K562 (cell line): ENCODE data around the gene RECK. TPM values are rescaled to one million over a fixed set of nuclear protein-coding genes. Genes with fewer than 3 reads are reported as not detected.

Experiments used
- ATAC-seq: fragments of 200-7000 bp; cut with Tn5 transposase; 3 replicates; pipeline ENCODE4 v1.9.1; 2020; ENCODE audit warnings: moderate library complexity
- BruUV-seq: library from RNA; stranded (reverse); fragments of 400-500 nt; replicated peaks from 2 replicates; lab custom pipeline; 2021; lab: Mats Ljungman, UMichigan
- CTCF ChIA-PET: fragments of 300-600 bp; formaldehyde crosslinking; extraction: SDS; loops from one replicate; lab custom pipeline; 2021; ENCODE audit warnings: low intra/inter-chr PET ratio; lab: Yijun Ruan, JAX
- POLR2A ChIA-PET: fragments of 300-600, 350-650 bp; sonication (Branson Sonifier 250); formaldehyde crosslinking; extraction: SDS; loops from one replicate; lab custom pipeline; 2021; ENCODE audit warnings: antibody characterized with exemption, inconsistent platforms; lab: Yijun Ruan, JAX
- DNase-seq, 4 experiments: peaks; one replicate each; pipeline versions ENCODE4 v3.0.0 to v3.0.0-alpha.2; 2011 to 2018; ENCODE audit warnings: low spot score in 3 of 4, mixed read lengths in 3 of 4; ENCODE audit errors: extremely low read depth in 1 of 4
- FAIRE-seq: peaks from 2 replicates; lab custom pipeline; 2011; peaks lifted over from hg19 to GRCh38; lab: Jason Lieb, UNC
- H2AFZ ChIP-seq: 2 replicates; pipeline ENCODE4 v1.6.0; 2011; ENCODE audit warnings: low read depth, low read length, control low read depth, inconsistent platforms
- H3K27ac ChIP-seq: fragments of 200-600 bp; 3 replicates; pipeline ENCODE4 v1.8.0; 2011; ENCODE audit warnings: low read depth, mild to moderate bottlenecking, control low read depth, inconsistent platforms, low read length, moderate library complexity, mixed read lengths; ENCODE audit errors: extremely low read depth
- H3K27me3 ChIP-seq, 2 experiments: fragments of 300-600 bp in 1 of 2; 2 replicates in 1 of 2; 3 replicates in 1 of 2; pipeline versions ENCODE4 v1.6.0 to v1.8.0; 2011; ENCODE audit warnings: inconsistent platforms in 2 of 2, low read length in 2 of 2, mild to moderate bottlenecking in 1 of 2, mixed read lengths in 1 of 2, moderate library complexity in 1 of 2; ENCODE audit not compliant: control insufficient read depth in 2 of 2, insufficient read depth in 2 of 2
- H3K36me3 ChIP-seq: fragments of 300-600 bp; 3 replicates; pipeline ENCODE4 v1.8.0; 2011; ENCODE audit warnings: mild to moderate bottlenecking, low read length, inconsistent platforms; ENCODE audit not compliant: control insufficient read depth, insufficient read depth
- H3K4me1 ChIP-seq, 2 experiments: fragments of 200-600 bp in 1 of 2; replicated peaks in 1 of 2; 2 replicates in 1 of 2; 3 replicates in 1 of 2; pipeline versions ENCODE4 v1.5.1 to v1.8.0; 2011; ENCODE audit warnings: inconsistent platforms in 2 of 2, low read length in 2 of 2, mild to moderate bottlenecking in 1 of 2, mixed read lengths in 1 of 2, moderate library complexity in 1 of 2; ENCODE audit not compliant: control insufficient read depth in 2 of 2, insufficient read depth in 2 of 2
- H3K4me2 ChIP-seq: 2 replicates; pipeline ENCODE4 v1.6.1; 2011; ENCODE audit warnings: low read length, control low read depth, inconsistent platforms, mixed read lengths; ENCODE audit not compliant: insufficient read depth
- H3K4me3 ChIP-seq: fragments of 200-600 bp; sonication (generic), shearing (Covaris generic); 2 replicates; pipeline ENCODE4 v1.5.1; 2016; ENCODE audit warnings: control low read depth, inconsistent platforms
- H3K79me2 ChIP-seq: fragments of 200-600 bp; 3 replicates; pipeline ENCODE4 v1.8.0; 2011; ENCODE audit warnings: low read length, inconsistent platforms; ENCODE audit not compliant: control insufficient read depth, insufficient read depth
- H3K9ac ChIP-seq, 2 experiments: 2 replicates each; pipeline versions ENCODE4 v1.6.0 to v1.6.1; 2011; ENCODE audit warnings: low read depth in 2 of 2, low read length in 2 of 2, control low read depth in 1 of 2, inconsistent platforms in 1 of 2, mild to moderate bottlenecking in 1 of 2, mixed read lengths in 1 of 2; ENCODE audit not compliant: insufficient read depth in 1 of 2
- H3K9me1 ChIP-seq: one replicate; pipeline ENCODE4 v1.6.0; 2011; ENCODE audit warnings: inconsistent platforms, mild to moderate bottlenecking, low read length, moderate library complexity; ENCODE audit not compliant: control insufficient read depth, insufficient read depth
- H3K9me3 ChIP-seq: replicated peaks from 2 replicates; pipeline ENCODE4 v1.5.1; 2011; ENCODE audit warnings: low read depth, low read length, inconsistent platforms; ENCODE audit not compliant: control insufficient read depth, insufficient read depth
- H4K20me1 ChIP-seq: replicated peaks from 2 replicates; pipeline ENCODE4 v1.6.1; 2011; ENCODE audit warnings: low read length, inconsistent platforms, mixed read lengths; ENCODE audit not compliant: control insufficient read depth, insufficient read depth
- CBFA2T2 ChIP-seq: fragments of 450-650 bp; conservative IDR thresholded peaks from 2 replicates; pipeline ENCODE4 v1.6.1; 2017; ENCODE audit warnings: mild to moderate bottlenecking
- CBX1 ChIP-seq: sonication (generic); IDR thresholded peaks from 2 replicates; pipeline ENCODE4 v1.6.1; 2016; ENCODE audit warnings: antibody characterized with exemption, low read depth, mild to moderate bottlenecking
- NFXL1 ChIP-seq: fragments of 450-650 bp; formaldehyde crosslinking; IDR thresholded peaks from 2 replicates; pipeline ENCODE4 v1.4.0; 2021; ENCODE audit warnings: mild to moderate bottlenecking
- NR1H2 ChIP-seq: sonication (generic); formaldehyde crosslinking; IDR thresholded peaks from 2 replicates; pipeline ENCODE4 v1.4.0; 2020; ENCODE audit warnings: mild to moderate bottlenecking, missing genetic modification reagents
- PHB2 ChIP-seq: fragments of 450-650 bp; IDR thresholded peaks from 2 replicates; pipeline ENCODE4 v1.6.1; 2017; ENCODE audit warnings: low read depth
- XRCC3 ChIP-seq: fragments of 450-650 bp; IDR thresholded peaks from 2 replicates; pipeline ENCODE4 v1.6.1; 2017; ENCODE audit warnings: mild to moderate bottlenecking, moderate library complexity
- ZNF224 ChIP-seq: sonication (generic); formaldehyde crosslinking; IDR thresholded peaks from 2 replicates; pipeline ENCODE4 v1.8.0; 2022; ENCODE audit warnings: mild to moderate bottlenecking, missing genetic modification reagents
- ZNF311 ChIP-seq: fragments of 250-450 bp; sonication (Bioruptor Pico); IDR thresholded peaks from 2 replicates; pipeline ENCODE4 v1.4.0; 2020; ENCODE audit warnings: mild to moderate bottlenecking, moderate library complexity
- ZNF609 ChIP-seq: sonication (generic); formaldehyde crosslinking; IDR thresholded peaks from 2 replicates; pipeline ENCODE4 v1.8.1; 2023; ENCODE audit warnings: missing genetic modification reagents, mild to moderate bottlenecking, borderline replicate concordance
- ZNF77 ChIP-seq: fragments of 250-450 bp; sonication (Bioruptor Pico); IDR thresholded peaks from 2 replicates; pipeline ENCODE4 v1.5.0; 2020
- WGBS: fragments of 100-300 bp; shearing (Covaris generic); methylation state at CpG from one replicate; pipeline ENCODE4 v1.1.6; 2016; ENCODE audit warnings: low coverage, mixed read lengths; ENCODE audit not compliant: insufficient coverage; ENCODE audit errors: missing lambda C conversion rate; 5-methylcytosine and 5-hydroxymethylcytosine counted together
- in situ Hi-C: fragments of 300-500 bp; cut with MboI; formaldehyde crosslinking; loops from 4 replicates; pipeline ENCODE4 v1.15.0; 2018; ENCODE audit warnings: inconsistent platforms, mixed read lengths
- intact Hi-C: fragments of 100-400 bp; cut with micrococcal nuclease; formaldehyde crosslinking; loops from 2 replicates; pipeline ENCODE4 v1.14.2; 2022
- polyA plus RNA-seq, 8 experiments: library from polyadenylated mRNA; depleted of rRNA in 4 of 8; stranded (reverse) in 5 of 8; unstranded in 3 of 8; fragments of >200 nt; fragmentation: Nextera tagmentation in 2 of 8; fragmentation: Illumina TruSeq in 1 of 8; extraction: Ambion mirVana in 2 of 8; extraction: Trizol in 1 of 8; gene quantifications; 2 replicates each; pipeline versions ENCODE4 v1.2.1 to v1.2.3, GENCODE V29; 2011 to 2014; ENCODE audit warnings: inconsistent platforms in 1 of 8, missing spikeins in 1 of 8
- total RNA-seq, 7 experiments: library from RNA; depleted of rRNA in 6 of 7; stranded (reverse); fragments of >200 nt in 6 of 7; fragmentation: Illumina TruSeq in 2 of 7; extraction: Trizol in 2 of 7; gene quantifications; 2 replicates each; pipeline versions ENCODE4 v1.2.1 to v1.2.3, GENCODE V29; 2011 to 2021; ENCODE audit warnings: low replicate concordance in 1 of 7
- TF ChIP-seq, protein P1 (sequence below): fragments of 250-450 bp; sonication (Bioruptor Pico); IDR thresholded peaks from 2 replicates; pipeline ENCODE4 v1.5.0; 2020; ENCODE audit warnings: mild to moderate bottlenecking, borderline replicate concordance
- TF ChIP-seq, protein P2 (sequence below): fragments of 450-650 bp; IDR thresholded peaks from 2 replicates; pipeline ENCODE4 v1.6.1; 2017; ENCODE audit warnings: antibody characterized with exemption

RECK gene
- total and polyA plus RNA-seq, 9 of the 15 experiments (the other 6 are each of a cell fraction or from before 2014, with no cell fraction given): 0.04 to 0.36 (median 0.16) TPM

DNA sequence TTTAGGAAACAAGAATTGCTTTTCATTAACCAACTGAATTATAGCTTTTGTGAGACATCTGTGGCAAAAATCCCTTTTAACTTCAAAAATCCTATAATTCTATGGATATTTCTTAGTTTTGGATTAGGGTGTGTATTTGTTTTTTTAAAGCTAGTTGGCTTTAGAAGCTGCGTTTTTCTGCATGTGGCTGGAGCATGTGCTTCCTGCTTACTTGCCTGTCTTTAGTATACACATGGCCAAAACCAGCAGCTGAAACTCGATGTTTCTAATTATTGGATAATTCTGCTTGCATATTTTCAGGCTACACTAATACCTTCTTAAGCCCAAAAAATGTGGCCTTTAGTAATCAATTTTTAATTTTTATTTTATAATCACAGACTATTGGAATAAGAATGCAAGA lies 8.9 kb downstream of the RECK start:
- no peak overlapping the region for H3K4me3 ChIP-seq
- TF ChIP-seq ZNF311 (CRISPR knock-in tag) (no peak), ZNF224 (no peak), CBX1 (no peak), CBFA2T2 (no peak), NR1H2 (CRISPR knock-in tag) (no peak), NFXL1 (CRISPR knock-in tag) (no peak), XRCC3 (no peak), PHB2 (no peak), ZNF609 (CRISPR knock-in tag) (no peak), ZNF77 (CRISPR knock-in tag) (no peak)
- TF ChIP-seq, protein P1, sequence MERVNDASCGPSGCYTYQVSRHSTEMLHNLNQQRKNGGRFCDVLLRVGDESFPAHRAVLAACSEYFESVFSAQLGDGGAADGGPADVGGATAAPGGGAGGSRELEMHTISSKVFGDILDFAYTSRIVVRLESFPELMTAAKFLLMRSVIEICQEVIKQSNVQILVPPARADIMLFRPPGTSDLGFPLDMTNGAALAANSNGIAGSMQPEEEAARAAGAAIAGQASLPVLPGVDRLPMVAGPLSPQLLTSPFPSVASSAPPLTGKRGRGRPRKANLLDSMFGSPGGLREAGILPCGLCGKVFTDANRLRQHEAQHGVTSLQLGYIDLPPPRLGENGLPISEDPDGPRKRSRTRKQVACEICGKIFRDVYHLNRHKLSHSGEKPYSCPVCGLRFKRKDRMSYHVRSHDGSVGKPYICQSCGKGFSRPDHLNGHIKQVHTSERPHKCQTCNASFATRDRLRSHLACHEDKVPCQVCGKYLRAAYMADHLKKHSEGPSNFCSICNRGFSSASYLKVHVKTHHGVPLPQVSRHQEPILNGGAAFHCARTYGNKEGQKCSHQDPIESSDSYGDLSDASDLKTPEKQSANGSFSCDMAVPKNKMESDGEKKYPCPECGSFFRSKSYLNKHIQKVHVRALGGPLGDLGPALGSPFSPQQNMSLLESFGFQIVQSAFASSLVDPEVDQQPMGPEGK (CRISPR knock-in tag): no peak
- TF ChIP-seq, protein P2, sequence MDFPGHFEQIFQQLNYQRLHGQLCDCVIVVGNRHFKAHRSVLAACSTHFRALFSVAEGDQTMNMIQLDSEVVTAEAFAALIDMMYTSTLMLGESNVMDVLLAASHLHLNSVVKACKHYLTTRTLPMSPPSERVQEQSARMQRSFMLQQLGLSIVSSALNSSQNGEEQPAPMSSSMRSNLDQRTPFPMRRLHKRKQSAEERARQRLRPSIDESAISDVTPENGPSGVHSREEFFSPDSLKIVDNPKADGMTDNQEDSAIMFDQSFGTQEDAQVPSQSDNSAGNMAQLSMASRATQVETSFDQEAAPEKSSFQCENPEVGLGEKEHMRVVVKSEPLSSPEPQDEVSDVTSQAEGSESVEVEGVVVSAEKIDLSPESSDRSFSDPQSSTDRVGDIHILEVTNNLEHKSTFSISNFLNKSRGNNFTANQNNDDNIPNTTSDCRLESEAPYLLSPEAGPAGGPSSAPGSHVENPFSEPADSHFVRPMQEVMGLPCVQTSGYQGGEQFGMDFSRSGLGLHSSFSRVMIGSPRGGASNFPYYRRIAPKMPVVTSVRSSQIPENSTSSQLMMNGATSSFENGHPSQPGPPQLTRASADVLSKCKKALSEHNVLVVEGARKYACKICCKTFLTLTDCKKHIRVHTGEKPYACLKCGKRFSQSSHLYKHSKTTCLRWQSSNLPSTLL: no peak
- no peaks in the 10 kb centered on the region; a peak in 2 of 5 replicates for H3K27me3 ChIP-seq
- no peak overlapping the region for H3K27ac ChIP-seq
- H3K79me2 ChIP-seq: no peaks in the 10 kb centered on the region
- intact Hi-C loops (no loop called here), in situ Hi-C loops (no loop called here)
- ChIA-PET CTCF (no interaction called here), POLR2A (no interaction called here)
- no peak overlapping the region for H2AFZ ChIP-seq
- BruUV-seq: no TSS peak
- no peaks in the 10 kb centered on the region for H3K36me3 ChIP-seq
- H3K4me2 ChIP-seq: no peak overlapping the region
- no peak for FAIRE-seq
- H3K9me1 ChIP-seq: no peaks in the 10 kb centered on the region
- DNase-seq: no peak
- no peaks in the 10 kb centered on the region for H3K9me3 ChIP-seq
- no peaks in the 10 kb centered on the region for H4K20me1 ChIP-seq
- H3K4me1 ChIP-seq: no peaks in the 10 kb centered on the region
- 6% methylated on average over 2 of the region's 2 CpGs for WGBS
- no peak overlapping the region for H3K9ac ChIP-seq
- no peak for ATAC-seq
